Right ventricle myocardium inferior (tissue), 1 donor: ENCODE data around the gene HLCS. TPM values are rescaled to one million over a fixed set of nuclear protein-coding genes. Genes with fewer than 3 reads are reported as not detected.
"Not testable (repeated sequence)": the region's sequence is repeated elsewhere in the genome, so short reads cannot be mapped to it uniquely, and the experiment has no call there.

Experiments used
- ATAC-seq: fragments of 200-7000 bp; cut with Tn5 transposase; one replicate; pipeline ENCODE4 v1.9.1; 2020; ENCODE audit warnings: mild to moderate bottlenecking, moderate library complexity
- DNase-seq: peaks from one replicate; pipeline ENCODE4 v3.0.0; 2021; ENCODE audit errors: missing footprints
- intact Hi-C: fragments of 100-400 bp; cut with DNase I; formaldehyde crosslinking; loops from one replicate; pipeline ENCODE4 v1.11.0; 2022
- total RNA-seq: library from RNA; stranded (reverse); fragmentation: NEBNext Ultra II Directional; extraction: Animal tissue kit (Norgen Biotek cat#: 25700); gene quantifications from one replicate; pipeline ENCODE4 v1.2.1, GENCODE V29; 2021
- donor health status: DM: no; HTN: yes; CAD: no; lungs with severe emphysema.

The HLCS gene
- total RNA-seq, 1 donor from 2014 or later, result 6.8 TPM

GRCh38 chr21:36964827-36965719, 1.4 kb downstream of the HLCS start:
- DNase-seq, result no peak
- ATAC-seq, result no peak
- intact Hi-C loops, result no loop called here

- DNase-seq (no peak), ATAC-seq (no peak)
- intact Hi-C loops, result no loop called here
Measured at GRCh38 chr21:36964398-36964797, 2.1 kb downstream of the HLCS start.

- ATAC-seq, result no peak
- intact Hi-C loops, result no loop called here
Measured at GRCh38 chr21:36962098-36962780, 4.2 kb downstream of the HLCS start.

GRCh38 chr21:36960676-36961284, 5.7 kb downstream of the HLCS start:
- no peak for DNase-seq
- ATAC-seq, result no peak
- intact Hi-C loops, result no loop called here

More at GRCh38 chr21:36962098-36962780, 4.2 kb downstream of the HLCS start:
- DNase-seq, result no peak

GRCh38 chr21:36959020-36959835, 7.2 kb downstream of the HLCS start:
- ATAC-seq, result no peak
- no peak for DNase-seq
- intact Hi-C loops, result no loop called here

GRCh38 chr21:36955783-36956182, 10.7 kb downstream of the HLCS start:
- intact Hi-C loops, result no loop called here
- DNase-seq (no peak), ATAC-seq (no peak)

GRCh38 chr21:36952331-36952730, 14.1 kb downstream of the HLCS start:
- intact Hi-C loops, DNase-seq, ATAC-seq: not testable (repeated sequence)

- ATAC-seq, result no peak
- intact Hi-C loops, result no loop called here
- no peak for DNase-seq
Measured at GRCh38 chr21:36949171-36950141, 17.0 kb downstream of the HLCS start.

GRCh38 chr21:36948686-36949085, 17.8 kb downstream of the HLCS start:
- intact Hi-C loops, result no loop called here

GRCh38 chr21:36946949-36947356, 19.5 kb downstream of the HLCS start:
- intact Hi-C loops, result no loop called here
- DNase-seq, result no peak
- no peak for ATAC-seq

More at GRCh38 chr21:36948686-36949085, 17.8 kb downstream of the HLCS start:
- ATAC-seq (no peak), DNase-seq (no peak)

- ATAC-seq (no peak), DNase-seq (no peak)
- intact Hi-C loops, result no loop called here
Measured at GRCh38 chr21:36945496-36946138, 20.9 kb downstream of the HLCS start.

- ATAC-seq, result no peak
- no peak for DNase-seq
- intact Hi-C loops, result no loop called here
Measured at GRCh38 chr21:36936361-36937135, 29.9 kb downstream of the HLCS start.

- ATAC-seq, result no peak
- DNase-seq, result no peak
- intact Hi-C loops, result no loop called here
Measured at GRCh38 chr21:36934864-36935420, 31.5 kb downstream of the HLCS start.

- DNase-seq, result no peak
- intact Hi-C loops, result no loop called here
- no peak for ATAC-seq
Measured at GRCh38 chr21:36932161-36932816, 34.2 kb downstream of the HLCS start.

GRCh38 chr21:36929622-36930021, 36.8 kb downstream of the HLCS start:
- DNase-seq (no peak), ATAC-seq (no peak)
- intact Hi-C loops, result loop anchor here (5.0 kb wide), 1 partner anchor 427 kb away; no protein-coding TSS in a partner anchor

- DNase-seq, result no peak
- intact Hi-C loops, result loop anchor here (5.0 kb wide), 1 partner anchor 427 kb away; no protein-coding TSS in a partner anchor
- no peak for ATAC-seq
Measured at GRCh38 chr21:36928960-36929359, 37.5 kb downstream of the HLCS start.
